GM19467 (cell line): Measurements from ENCODE around the gene UNC45A.
"Not testable (repeated sequence)": the region's sequence is repeated elsewhere in the genome, so short reads cannot be mapped to it uniquely, and the experiment has no call there.

Experiments used
- ATAC-seq: cut with Tn5 transposase; IDR thresholded peaks from one replicate; pipeline ENCODE4 v1.9.1; 2021; ENCODE audit warnings: mild to moderate bottlenecking, moderate library complexity; ENCODE audit not compliant: unreplicated experiment

UNC45A gene, protein sequence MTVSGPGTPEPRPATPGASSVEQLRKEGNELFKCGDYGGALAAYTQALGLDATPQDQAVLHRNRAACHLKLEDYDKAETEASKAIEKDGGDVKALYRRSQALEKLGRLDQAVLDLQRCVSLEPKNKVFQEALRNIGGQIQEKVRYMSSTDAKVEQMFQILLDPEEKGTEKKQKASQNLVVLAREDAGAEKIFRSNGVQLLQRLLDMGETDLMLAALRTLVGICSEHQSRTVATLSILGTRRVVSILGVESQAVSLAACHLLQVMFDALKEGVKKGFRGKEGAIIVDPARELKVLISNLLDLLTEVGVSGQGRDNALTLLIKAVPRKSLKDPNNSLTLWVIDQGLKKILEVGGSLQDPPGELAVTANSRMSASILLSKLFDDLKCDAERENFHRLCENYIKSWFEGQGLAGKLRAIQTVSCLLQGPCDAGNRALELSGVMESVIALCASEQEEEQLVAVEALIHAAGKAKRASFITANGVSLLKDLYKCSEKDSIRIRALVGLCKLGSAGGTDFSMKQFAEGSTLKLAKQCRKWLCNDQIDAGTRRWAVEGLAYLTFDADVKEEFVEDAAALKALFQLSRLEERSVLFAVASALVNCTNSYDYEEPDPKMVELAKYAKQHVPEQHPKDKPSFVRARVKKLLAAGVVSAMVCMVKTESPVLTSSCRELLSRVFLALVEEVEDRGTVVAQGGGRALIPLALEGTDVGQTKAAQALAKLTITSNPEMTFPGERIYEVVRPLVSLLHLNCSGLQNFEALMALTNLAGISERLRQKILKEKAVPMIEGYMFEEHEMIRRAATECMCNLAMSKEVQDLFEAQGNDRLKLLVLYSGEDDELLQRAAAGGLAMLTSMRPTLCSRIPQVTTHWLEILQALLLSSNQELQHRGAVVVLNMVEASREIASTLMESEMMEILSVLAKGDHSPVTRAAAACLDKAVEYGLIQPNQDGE

DNA sequence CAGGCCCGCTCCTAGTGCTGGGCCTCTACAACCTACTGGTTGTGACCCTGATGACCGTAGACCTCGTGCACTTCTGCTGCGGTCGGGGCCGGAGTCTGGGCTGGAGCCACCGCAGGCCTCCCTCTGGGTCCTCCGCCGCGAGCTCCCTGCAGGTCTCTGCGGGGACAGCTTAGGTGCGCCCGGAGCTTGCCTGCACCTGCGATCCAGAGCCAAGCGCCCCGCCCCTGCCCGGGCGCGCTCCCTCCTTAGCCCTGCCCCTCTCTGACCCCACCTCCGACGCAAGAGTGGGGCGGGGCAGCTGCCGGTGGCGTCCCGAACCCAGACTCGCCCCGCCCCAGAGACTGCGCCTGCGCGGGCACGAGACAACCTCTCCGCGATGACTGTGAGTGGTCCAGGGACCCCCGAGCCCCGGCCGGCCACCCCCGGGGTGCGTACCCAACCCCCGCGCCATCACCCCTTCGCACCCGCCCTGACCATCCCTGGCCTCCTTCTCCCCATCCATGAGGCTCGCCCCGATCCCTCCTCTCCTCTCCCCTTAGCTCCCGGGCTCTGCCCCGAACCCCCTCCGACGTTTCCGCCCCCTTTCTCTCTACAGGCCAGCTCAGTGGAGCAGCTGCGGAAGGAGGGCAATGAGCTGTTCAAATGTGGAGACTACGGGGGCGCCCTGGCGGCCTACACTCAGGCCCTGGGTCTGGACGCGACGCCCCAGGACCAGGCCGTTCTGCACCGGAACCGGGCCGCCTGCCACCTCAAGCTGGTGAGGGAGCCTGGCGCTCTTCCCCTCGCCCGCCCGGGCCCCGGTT is at the start of gene UNC45A:
UNC45A (plus strand) TSS at position 337 of the 803 bp plus-strand sequence; CDS start at position 377, 40 bp downstream.
- ATAC-seq: peak; percentile 58

DNA sequence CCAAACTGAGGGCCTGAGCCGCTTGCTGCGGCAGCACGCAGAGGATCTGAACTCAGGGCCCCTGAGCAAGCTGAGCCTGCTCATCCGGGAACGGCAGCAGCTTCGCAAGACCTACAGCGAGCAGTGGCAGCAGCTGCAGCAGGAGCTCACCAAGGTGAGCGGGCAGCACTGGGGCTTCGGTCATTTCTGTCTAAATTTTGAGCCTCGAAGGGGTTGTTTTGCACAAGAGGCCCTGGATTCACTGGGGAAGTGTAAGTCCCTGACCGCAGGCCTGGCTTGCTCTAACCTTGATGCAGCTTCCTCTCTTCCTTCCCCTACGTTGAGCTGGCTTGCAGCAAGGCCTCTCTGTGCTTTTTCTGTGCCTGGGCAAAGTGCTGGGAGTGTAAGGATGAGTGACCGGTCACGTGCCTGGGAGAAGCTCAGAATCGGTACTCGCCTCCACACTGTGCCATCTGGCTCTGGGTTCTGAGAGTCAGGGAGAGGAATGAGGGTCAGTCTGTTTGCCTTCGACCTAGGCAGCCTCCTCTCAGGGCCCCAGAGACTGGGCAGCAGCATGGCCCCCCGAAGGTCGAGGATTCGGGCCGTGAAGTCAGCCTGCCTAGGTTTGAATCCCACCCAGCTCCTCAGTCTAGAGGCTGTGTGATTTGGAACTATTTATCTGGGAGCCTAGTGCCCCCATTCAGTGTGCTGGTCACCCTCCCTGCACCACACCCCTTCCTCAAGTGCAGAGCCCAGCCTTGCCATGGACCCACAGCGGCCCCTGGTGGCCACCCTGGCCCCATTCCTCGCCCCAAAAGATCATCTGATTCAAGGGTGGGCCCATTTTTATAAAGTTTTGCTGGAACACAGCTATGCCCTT is 49.4 kb upstream of the UNC45A start:
- no peak for ATAC-seq

DNA sequence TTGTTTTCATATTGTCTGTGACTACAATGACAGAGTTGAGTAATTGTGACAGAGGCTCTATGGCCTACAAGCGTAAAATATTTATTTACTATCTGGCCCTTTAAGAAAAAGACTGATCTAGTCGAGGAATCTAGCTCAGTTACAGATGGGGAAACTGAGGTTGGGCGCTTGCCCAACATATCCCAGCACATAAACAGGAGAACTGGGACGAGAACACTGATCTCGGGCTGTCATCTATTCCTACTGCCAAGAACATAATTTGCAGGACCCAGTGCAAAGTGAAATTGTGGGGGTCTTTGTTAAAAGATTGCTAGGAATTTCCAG is 48.8 kb upstream of the UNC45A start:
- no peak for ATAC-seq

DNA sequence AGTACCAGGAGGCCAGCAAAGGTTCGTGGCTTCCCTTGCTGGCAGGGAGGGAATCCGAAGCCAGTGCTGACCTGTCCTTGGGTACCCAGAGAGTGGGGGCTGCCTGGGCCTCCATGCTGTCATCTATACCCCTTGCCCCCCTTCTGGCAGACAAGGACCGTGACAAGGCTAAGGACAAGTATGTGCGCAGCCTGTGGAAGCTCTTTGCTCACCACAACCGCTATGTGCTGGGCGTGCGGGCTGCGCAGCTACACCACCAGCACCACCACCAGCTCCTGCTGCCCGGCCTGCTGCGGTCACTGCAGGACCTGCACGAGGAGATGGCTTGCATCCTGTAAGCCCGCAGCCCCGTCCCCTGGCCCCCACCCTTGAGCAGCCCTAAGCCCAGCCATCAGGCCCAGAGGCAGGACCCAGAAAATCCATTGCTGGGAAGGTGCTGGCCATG is 48.0 kb upstream of the UNC45A start:
- ATAC-seq: no peak

DNA sequence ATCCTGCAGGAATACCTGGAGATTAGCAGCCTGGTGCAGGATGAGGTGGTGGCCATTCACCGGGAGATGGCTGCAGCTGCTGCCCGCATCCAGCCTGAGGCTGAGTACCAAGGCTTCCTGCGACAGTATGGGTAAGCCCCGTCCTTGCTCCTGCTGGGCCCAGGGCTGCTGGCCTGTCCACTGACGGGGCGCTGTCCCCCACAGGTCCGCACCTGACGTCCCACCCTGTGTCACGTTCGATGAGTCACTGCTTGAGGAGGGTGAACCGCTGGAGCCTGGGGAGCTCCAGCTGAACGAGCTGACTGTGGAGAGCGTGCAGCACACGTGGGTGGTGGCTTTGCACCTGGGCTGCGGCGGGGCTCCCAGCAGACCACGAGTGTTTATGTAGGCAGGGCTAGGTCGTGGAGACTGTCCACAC is 45.8 kb upstream of the UNC45A start:
- no peak for ATAC-seq

DNA sequence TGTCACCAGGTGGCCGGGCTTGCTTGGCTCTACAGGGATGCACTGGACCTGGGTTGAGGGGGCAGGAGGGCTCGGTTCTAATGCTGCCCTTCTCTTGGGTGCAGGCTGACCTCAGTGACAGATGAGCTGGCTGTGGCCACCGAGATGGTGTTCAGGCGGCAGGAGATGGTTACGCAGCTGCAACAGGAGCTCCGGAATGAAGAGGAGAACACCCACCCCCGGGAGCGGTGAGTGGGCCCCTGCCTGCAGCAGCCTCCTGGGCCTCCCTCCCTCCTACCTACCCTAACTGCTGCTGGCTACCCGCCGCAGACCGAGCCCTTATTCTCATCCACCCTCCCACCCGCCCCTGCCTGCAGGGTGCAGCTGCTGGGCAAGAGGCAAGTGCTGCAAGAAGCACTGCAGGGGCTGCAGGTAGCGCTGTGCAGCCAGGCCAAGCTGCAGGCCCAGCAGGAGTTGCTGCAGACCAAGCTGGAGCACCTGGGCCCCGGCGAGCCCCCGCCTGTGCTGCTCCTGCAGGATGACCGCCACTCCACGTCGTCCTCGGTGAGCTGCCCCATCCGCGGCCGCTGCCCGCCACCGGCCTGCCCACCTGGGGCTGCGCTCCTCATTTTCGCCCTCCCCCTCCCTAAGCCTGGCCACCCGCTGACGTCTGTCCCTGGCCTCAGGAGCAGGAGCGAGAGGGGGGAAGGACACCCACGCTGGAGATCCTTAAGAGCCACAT is 45.2 kb upstream of the UNC45A start:
- ATAC-seq: no peak

DNA sequence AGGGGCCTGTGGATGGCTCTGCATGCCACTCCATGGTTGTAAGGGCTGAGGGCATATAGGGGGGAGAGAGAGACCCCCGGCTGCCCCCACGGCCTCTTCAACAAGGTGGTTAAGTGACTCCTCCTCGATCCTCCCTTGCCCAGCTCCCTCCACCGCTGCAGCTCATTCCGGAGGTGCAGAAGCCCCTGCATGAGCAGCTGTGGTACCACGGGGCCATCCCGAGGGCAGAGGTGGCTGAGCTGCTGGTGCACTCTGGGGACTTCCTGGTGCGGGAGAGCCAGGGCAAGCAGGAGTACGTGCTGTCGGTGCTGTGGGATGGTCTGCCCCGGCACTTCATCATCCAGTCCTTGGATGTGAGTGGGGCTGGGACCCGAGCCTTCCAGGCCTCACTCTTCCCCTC is 44.2 kb upstream of the UNC45A start:
- no peak for ATAC-seq

DNA sequence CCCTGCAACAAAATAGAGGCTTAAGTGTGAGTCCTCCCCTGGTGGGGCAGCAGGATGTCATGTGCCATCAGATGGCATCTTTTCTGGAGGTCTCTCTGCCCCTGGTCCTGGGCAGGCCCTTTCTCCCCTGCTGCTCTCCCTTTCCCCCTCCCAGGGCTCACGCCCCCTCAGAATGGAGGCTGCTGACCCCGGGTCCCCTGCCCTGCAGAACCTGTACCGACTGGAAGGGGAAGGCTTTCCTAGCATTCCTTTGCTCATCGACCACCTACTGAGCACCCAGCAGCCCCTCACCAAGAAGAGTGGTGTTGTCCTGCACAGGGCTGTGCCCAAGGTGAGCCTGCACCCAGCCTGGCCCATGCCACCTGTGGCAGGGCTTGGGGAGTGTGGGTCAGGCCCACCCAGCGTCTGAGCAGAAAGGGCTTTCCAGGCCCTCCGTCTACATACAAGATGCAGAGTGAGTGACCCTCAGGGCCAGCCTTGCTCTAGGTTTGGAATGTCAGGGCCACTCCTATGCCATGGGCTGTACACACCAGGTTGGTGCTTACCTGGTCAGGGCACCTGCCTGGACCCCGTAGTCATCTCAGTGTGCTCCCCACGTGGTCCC is 43.6 kb upstream of the UNC45A start:
- ATAC-seq: no peak

DNA sequence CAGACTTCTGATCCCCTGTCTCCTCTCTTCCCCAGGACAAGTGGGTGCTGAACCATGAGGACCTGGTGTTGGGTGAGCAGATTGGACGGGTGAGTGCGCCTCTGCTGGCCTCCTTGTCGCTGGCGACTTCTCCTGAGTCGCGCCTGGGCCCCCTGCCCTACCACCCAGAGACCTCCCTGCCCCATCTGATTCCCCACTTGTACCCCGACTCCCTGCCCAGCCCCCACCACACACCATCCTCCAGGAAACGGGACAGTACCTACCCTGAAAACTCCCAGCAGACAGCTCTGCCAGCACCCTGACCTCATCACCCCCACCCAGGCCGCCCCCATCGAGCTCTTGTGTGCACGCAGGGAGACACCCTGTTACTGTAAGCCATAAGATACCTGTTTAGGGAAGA is 43.1 kb upstream of the UNC45A start:
- ATAC-seq: no peak

DNA sequence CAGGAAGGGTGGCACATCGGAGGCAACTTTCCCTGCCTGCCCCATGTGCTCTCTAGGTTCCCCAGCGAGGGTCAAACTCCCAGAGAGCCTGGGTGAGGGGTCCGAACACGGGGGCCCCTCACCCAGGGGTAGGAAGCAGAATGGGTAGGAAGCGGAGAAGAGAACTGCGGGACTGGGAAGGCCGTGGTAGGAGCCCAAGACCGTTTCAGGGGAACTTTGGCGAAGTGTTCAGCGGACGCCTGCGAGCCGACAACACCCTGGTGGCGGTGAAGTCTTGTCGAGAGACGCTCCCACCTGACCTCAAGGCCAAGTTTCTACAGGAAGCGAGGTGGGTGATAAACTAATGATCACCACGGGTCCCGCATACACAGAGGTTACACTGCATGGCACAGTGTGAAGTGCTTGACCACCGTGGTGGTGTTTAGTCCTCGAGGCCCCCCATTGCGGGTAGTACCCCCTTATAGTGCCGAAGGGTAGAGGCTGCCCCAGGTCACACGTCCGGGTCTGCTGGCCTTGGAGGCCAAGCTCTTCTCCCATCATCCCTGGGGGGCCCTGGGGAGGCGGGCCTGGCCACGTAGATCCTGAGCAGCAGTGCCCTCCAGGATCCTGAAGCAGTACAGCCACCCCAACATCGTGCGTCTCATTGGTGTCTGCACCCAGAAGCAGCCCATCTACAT is 42.4 kb upstream of the UNC45A start:
- ATAC-seq: no peak

DNA sequence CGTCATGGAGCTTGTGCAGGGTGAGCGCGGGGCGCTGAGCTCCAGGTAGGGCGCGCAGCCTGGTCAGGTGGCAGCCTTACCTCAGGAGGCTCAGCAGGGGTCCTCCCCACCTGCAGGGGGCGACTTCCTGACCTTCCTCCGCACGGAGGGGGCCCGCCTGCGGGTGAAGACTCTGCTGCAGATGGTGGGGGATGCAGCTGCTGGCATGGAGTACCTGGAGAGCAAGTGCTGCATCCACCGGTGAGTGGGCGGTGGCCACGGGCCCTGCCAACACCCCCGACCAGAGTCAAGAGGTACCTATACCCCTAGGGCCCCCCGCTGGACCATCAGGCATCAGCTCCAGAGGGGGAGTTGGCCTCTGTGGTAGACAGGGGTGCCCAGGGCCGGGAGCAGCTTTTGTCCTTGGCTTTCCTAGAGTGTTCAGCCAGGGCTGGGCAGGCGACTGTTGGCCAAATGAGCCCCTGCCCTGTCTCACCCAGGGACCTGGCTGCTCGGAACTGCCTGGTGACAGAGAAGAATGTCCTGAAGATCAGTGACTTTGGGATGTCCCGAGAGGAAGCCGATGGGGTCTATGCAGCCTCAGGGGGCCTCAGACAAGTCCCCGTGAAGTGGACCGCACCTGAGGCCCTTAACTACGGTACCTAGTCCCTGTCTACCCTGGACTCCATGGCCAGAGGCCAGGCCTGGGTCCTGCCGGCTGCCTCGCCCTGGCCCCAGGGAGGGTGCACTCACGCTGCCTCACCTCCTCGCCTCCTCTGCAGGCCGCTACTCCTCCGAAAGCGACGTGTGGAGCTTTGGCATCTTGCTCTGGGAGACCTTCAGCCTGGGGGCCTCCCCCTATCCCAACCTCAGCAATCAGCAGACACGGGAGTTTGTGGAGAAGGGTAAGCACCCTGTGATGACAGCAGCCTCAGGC is 41.7 kb upstream of the UNC45A start:
- ATAC-seq: no peak

DNA sequence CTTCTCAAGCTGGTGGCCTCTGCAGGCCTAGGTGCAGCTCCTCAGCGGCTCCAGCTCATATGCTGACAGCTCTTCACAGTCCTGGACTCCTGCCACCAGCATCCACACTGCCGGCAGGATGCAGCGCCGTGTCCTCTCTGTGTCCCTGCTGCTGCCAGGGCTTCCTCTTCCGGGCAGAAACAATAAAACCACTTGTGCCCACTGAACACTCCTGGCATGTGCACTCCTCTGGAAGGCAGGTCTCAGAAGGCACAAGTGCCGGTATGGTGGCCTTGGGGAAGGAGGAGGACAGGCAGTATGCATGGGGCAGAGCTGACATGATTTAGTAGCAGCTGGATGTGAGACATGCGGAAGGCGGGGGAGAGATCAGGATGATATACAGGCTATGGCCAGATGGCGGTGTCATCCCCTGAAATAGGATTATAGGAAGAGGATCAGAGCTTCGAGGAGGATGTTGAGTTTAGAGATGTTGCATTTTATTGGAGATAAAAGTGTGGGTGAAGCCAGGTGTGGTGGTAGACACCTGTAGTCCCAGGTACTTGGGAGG is 39.4 kb upstream of the UNC45A start:
- ATAC-seq: no peak

DNA sequence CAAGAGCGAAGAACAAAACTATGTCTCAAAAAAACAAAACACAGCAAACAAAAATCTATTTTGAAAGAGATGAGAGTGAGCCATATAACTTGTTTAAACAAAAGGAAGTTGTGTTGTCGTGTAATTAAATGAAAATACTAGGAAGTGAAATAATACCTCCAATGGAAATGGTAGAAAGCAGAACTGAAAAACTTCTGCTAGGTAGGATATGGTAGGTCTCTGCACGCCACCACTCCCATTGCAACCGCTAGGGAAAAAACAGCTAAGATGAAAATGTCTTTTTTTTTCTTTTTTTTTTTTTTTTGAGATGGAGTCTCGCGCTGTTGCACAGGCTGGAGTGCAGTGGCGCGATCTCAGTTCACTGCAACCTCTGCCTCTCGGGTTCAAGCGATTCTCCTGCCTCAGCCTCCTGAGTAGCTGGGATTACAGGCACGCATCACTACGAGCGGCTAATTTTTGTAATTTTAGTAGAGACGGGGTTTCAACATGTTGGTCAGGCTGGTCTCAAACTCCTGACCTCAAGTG is 37.9 kb upstream of the UNC45A start:
- not testable (repeated sequence) for ATAC-seq

DNA sequence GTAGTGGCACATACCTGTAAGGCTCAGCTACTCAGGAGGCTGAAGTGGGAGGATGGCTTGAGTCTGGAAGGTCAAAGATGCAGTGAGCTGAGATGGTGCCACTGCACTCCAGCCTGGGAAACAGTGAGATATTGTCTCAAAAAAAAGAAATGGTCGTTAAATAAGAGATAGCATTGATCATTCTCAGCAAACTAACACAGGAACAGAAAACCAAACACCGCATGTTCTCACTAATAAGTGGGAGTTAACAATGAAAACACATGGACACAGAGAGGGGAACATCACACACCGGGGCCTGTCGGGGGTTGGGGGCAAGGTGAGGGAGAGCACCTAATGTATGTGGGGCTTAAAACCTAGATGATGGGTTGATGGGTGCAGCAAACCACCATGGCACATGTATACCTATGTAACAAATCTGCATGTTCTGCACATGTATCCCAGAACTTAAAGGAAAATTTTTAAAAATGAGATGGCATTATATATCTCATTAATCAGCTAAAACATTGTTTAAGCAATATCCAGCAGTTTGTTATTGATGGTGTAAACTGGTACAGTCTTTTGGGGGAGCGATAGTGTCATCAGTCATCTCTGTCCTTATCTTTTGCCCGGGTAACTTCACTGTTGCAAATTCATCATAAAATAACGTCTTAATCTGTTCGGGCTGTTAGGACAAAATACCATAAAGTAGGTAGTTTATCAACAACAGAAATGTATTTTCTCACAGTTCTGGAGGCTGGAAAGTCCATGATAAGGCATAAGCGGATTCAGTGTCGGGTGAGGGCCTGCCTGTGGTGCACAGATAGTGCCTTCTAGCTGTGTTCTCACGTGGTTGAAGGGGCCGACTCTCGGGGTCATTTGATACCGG is 33.7 kb upstream of the UNC45A start:
- ATAC-seq: no peak

DNA sequence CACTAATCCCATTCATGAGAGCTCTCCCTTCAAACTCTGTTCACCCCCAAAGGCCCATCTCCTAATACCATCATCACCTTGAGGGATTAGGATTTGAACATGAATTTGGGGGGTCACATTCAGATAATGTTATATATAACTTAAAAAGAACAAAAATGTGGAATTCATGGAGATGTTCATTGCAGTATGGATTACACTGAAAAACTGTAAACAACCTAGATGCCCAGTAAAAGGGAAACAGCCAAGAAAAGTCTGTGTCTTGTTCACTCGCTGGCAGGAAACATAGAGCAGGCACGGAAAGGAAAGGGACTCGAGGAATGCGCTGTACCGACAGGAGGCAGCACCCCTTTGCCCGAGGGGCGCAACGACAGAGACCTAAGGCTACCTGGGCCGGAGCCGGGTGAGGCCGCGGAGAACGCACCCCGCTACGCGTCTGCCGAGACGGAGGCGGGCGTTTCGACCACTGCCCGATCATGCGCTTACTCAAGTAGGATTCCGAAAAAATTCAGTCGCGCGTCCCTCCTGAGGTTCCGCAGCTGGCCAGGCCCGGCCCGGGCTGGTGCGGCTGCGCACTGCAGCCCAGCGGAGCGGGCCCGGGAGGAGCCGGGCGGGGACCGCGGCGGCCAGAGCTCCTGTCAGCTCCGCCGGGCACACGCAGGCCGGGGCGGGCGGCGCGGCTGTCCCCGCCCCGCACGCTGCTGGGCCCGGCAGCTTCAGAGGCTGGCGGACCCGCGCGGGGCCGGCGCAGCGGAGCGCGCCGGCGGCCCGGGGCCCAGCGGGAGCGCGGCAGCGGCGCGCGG is 32.8 kb upstream of the UNC45A start:
- ATAC-seq: peak; percentile 61
